SU-DHL-6 (cell line): Measurements from ENCODE around the gene MICALL1.

ENCODE experiments used
- CTCF ChIP-seq: fragments of 200-600 bp; sonication (generic); IDR thresholded peaks from one replicate; pipeline ENCODE4 v1.5.1; 2017; ENCODE audit warnings: antibody characterized with exemption, mild to moderate bottlenecking, low read length, moderate library complexity; ENCODE audit not compliant: insufficient read depth, poor library complexity, severe bottlenecking
- EZH2phosphoT487 ChIP-seq: fragments of 200-600 bp; sonication (generic), shearing (Covaris generic); conservative IDR thresholded peaks from 2 replicates; pipeline ENCODE4 v1.6.1; 2018; ENCODE audit warnings: mild to moderate bottlenecking, antibody characterized with exemption, low read length, moderate library complexity, mixed read lengths

GRCh38 chr22:37986371-37986770 lies 80.3 kb downstream of the MICALL1 start:
- TF ChIP-seq CTCF (no peak), EZH2phosphoT487 (no peak)
